ENCODE results near the gene ZNF519.

DNA sequence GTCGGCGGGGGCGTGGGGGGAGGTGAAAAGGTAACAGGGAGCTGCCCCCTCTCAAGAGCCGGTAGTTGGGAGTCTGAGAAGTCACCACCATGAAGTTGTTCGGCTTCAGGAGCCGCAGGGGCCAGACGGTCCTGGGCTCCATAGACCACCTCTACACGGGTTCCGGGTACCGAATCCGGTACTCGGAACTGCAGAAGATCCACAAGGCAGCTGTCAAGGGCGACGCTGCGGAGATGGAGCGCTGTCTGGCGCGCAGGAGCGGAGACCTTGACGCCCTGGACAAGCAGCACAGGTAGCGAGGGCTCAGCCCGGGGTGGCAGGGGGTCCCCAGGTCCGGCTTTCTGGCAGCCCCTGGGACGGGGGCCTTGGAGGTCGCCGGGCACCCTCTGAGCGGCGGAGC is 47.1 kb upstream of the ZNF519 start:
- no peak for TF ChIP-seq POLR2A (IDR thresholded peaks at IDR 0.05)
- TF ChIP-seq, protein P1, sequence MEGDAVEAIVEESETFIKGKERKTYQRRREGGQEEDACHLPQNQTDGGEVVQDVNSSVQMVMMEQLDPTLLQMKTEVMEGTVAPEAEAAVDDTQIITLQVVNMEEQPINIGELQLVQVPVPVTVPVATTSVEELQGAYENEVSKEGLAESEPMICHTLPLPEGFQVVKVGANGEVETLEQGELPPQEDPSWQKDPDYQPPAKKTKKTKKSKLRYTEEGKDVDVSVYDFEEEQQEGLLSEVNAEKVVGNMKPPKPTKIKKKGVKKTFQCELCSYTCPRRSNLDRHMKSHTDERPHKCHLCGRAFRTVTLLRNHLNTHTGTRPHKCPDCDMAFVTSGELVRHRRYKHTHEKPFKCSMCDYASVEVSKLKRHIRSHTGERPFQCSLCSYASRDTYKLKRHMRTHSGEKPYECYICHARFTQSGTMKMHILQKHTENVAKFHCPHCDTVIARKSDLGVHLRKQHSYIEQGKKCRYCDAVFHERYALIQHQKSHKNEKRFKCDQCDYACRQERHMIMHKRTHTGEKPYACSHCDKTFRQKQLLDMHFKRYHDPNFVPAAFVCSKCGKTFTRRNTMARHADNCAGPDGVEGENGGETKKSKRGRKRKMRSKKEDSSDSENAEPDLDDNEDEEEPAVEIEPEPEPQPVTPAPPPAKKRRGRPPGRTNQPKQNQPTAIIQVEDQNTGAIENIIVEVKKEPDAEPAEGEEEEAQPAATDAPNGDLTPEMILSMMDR (IDR thresholded peaks at IDR 0.05): no peak

All from adrenal gland (tissue), 5 donors.